GM19397 (cell line): ENCODE data around the gene FBXO2.
"Not testable (repeated sequence)": the region's sequence is repeated elsewhere in the genome, so short reads cannot be mapped to it uniquely, and the experiment has no call there.

Experiments used
- ATAC-seq: cut with Tn5 transposase; IDR thresholded peaks from one replicate; pipeline ENCODE4 v1.9.1; 2021; ENCODE audit warnings: mild to moderate bottlenecking, moderate library complexity; ENCODE audit not compliant: unreplicated experiment

FBXO2 gene

GRCh38 chr1:11653101-11653860 lies 948 bp downstream of the FBXO2 start:
- no peak for ATAC-seq

- no peak for ATAC-seq
These were observed 1.9 kb downstream of the FBXO2 start for GRCh38 chr1:11652203-11652780.

DNA sequence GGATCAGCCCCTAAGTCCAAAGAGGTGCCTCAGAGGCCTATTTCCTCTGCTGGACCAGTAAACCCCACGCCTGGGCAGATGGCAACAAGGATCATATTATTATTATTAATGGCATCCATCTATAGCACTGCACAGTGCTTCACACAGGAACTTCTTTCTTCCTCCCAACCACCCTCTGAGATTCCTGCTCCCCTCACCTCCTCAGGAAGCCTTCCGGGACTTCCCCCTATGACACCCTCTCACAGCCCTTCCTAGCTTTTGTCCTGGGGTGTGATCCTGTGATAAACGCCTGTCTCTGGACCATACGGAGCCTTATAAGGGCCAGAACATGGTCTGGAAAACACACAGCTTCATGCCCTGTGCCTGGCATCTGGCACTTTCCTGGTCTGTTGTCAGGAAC lies 3.2 kb downstream of the FBXO2 start:
- no peak for ATAC-seq

GRCh38 chr1:11650331-11650991 lies 3.8 kb downstream of the FBXO2 start:
- no peak for ATAC-seq

- ATAC-seq: no peak
These were observed 4.5 kb downstream of the FBXO2 start for GRCh38 chr1:11649624-11650330.

GRCh38 chr1:11649237-11649623 lies 5.0 kb downstream of the FBXO2 start:
- no peak for ATAC-seq

- ATAC-seq: no peak
These were observed 5.5 kb downstream of the FBXO2 start for GRCh38 chr1:11648732-11649158.

- ATAC-seq: no peak
These were observed 6.2 kb downstream of the FBXO2 start for GRCh38 chr1:11648039-11648438.

GRCh38 chr1:11647333-11647732 lies 6.9 kb downstream of the FBXO2 start:
- ATAC-seq: no peak

- no peak for ATAC-seq
These were observed 7.9 kb downstream of the FBXO2 start for GRCh38 chr1:11646317-11646716.

- no peak for ATAC-seq
These were observed 8.5 kb downstream of the FBXO2 start for GRCh38 chr1:11645670-11646265.

- ATAC-seq: no peak
These were observed 9.0 kb downstream of the FBXO2 start for GRCh38 chr1:11645270-11645669.

- ATAC-seq: no peak
These were observed 10.4 kb downstream of the FBXO2 start for GRCh38 chr1:11643782-11644181.

DNA sequence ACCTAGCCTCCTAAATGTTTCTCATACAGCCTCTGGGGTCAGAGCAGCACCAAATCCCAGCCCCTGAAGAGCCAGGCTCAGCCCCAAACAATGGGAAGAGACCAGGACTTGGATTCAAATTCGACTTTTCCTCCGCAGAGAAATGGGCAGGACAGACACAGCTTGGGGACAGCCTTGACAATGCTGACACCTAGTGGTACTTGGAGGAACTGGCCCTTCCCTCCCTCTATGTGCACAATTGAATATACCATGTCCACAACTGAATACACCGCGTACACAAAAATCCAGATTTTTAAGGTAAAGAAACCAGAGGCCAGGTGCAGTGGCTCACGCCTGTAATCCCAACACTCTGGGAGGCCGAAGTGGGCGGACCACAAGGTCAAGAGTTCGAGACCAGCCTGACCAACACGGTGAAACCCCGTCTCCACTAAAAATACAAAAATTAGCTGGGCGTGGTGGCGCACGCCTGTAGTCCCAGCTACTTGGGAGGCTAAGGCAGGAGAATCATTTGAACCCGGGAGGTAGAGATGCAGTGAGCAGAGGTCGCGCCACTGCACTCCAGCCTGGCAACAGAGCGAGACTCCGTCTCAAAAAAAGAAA lies 11.7 kb downstream of the FBXO2 start:
- ATAC-seq: not testable (repeated sequence)

- no peak for ATAC-seq
These were observed 12.4 kb downstream of the FBXO2 start for GRCh38 chr1:11641776-11642305.

GRCh38 chr1:11640944-11641343 lies 13.3 kb downstream of the FBXO2 start:
- no peak for ATAC-seq

DNA sequence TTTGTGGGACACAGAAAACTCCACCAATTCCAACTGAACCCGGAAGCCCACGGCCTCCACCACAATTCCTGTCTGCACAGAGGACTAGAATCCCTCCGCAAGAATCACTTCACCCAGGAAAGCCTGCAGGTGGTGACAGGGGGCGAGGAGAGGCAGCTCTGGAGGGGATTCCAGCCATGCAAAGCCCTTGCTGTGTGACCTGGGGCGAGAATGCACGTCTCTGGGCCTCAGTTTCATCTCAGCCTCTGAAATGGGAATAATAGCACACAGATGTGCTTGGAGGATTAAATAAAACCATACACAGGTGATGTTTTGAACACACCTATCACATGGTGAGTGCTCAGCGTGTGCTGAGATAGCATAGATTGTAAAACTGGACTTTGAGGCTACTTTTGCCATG lies 14.1 kb downstream of the FBXO2 start:
- no peak for ATAC-seq

- ATAC-seq: no peak
These were observed 14.9 kb downstream of the FBXO2 start for GRCh38 chr1:11639372-11639771.

DNA sequence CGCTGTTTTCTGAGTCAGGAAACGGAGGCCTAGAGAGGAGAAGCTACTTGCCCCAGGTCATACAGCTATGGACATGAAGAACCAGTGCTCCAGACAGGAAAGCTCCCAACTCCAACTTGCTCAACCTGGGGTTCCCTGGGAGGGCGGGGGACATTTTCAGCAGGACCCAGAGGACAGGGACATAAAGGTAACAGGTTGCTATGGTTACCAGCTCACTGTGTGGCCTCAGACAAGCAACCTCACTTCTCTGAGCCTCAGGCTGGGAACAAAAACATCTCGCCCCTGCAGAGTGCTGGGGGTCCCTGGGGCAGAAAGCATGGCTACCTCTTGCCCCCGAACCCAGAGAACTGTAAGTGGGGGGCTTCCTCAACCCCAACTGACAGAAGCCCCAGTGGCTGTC lies 16.1 kb downstream of the FBXO2 start:
- no peak for ATAC-seq

DNA sequence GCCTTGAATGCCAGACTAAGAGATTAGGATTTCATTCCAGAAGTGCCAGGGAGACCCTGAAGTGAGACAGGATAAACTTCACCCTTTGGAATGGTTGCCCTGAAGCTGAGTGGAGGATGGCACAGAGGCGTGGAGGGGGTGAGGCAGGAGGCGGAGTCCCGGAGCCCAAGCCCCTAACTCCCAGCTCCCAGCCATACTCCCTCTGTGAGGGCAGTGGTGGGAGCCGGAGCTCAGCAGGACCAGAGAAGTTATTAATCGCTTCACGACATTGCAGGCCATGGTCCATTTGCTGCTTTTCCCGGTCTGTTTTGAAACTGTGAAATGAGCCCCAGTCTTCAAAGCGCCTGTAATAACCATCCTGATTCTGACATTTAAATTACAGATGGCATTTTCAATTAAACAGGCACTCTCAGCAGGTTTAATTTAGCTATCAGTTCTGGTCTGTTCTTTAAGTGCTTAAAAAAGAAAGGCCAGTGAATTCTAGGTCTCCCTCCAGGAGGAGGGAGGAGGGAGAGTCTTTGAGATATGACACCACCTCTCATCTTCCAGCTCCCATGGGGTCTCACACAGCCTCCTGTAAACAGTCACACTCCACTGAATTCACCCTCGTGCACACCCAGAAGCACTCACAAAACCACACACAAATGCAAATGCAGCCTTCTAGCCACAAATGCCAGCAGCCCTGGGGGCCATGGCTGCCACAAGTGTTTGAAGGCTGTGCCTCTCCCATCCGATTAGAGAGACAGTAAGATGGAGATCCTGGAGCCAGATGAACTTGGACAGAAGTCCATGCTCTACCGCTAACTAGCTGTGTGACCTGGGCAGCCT lies 19.6 kb downstream of the FBXO2 start:
- ATAC-seq: no peak
